Measurements from ENCODE around the gene TOLLIP.

GRCh38 chr11:1335811-1336761 lies 26.7 kb upstream of the TOLLIP start:
- TF ChIP-seq POLR2A (IDR thresholded peaks at IDR 0.05) = no peak
- no peak for TF ChIP-seq CTCF (IDR thresholded peaks at IDR 0.05)

Data from body of pancreas (tissue), 4 donors.